ENCODE measurements around the gene LARP1. TPM values are rescaled to one million over a fixed set of nuclear protein-coding genes. Genes with fewer than 3 reads are reported as not detected.

LARP1 gene
- total RNA-seq, 1 donor from 2014 or later, result 249 TPM

DNA sequence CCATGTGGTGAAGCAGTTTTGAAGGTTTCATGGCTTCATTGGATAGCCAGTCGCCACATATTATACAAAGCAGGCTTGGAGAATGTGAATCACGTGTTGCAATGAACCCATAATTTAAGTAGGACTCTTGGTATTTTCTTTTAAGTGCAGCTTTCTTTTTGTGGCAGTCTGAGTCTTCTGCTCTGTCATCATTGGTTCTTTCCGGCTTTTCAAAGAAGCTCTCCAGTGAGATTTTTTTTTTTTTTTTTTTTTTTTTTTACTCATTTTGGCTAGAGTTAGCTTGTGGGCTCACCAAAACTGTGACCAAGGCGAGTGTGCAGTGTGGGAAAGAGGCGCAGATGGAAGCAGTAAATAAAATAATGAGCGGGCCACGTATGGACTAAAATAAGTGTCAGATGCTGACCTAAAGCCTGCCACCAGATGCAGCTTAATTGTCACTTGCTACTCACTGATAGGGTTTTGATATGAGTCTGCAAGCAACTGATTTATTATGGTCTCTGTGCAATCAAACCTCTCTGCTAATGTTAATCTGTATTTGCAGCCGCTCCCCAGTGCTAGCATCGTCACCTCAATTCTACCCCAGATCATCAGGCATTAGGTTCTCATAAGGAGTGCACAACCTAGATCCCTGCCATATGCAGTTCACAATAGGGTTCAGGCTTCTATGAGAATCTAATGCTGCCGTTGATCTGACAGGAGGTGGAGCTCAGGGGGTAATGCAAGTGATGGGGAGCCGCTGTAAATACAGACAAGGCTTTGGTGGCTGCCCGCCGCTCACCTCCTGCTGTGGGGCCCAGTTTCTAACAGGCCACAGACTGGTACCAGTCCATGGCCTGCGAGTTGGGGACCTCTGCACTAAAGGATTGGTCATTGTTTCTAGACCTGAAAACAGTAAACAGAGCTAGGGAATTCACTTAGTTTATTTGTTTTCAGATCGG lies 45.5 kb upstream of the LARP1 start:
- no peak for TF ChIP-seq CTCF (IDR thresholded peaks at IDR 0.05; ENCODE audit: unreplicated experiment)
- no peaks in the 10 kb centered on the region for H3K9me3 Mint-ChIP-seq
- H3K4me3 Mint-ChIP-seq, result no peak overlapping the region
- no peaks in the 10 kb centered on the region for H3K36me3 Mint-ChIP-seq
- no peak for DNase-seq (ENCODE audit: low spot score in 2 of 2, unreplicated experiment in 2 of 2)
- no peaks in the 10 kb centered on the region for H3K27me3 Mint-ChIP-seq (ENCODE audit: low read depth)
- peaks cover 22% of the 10 kb centered on the region for H3K4me1 Mint-ChIP-seq
- H3K27ac Mint-ChIP-seq, result no peak overlapping the region

DNA sequence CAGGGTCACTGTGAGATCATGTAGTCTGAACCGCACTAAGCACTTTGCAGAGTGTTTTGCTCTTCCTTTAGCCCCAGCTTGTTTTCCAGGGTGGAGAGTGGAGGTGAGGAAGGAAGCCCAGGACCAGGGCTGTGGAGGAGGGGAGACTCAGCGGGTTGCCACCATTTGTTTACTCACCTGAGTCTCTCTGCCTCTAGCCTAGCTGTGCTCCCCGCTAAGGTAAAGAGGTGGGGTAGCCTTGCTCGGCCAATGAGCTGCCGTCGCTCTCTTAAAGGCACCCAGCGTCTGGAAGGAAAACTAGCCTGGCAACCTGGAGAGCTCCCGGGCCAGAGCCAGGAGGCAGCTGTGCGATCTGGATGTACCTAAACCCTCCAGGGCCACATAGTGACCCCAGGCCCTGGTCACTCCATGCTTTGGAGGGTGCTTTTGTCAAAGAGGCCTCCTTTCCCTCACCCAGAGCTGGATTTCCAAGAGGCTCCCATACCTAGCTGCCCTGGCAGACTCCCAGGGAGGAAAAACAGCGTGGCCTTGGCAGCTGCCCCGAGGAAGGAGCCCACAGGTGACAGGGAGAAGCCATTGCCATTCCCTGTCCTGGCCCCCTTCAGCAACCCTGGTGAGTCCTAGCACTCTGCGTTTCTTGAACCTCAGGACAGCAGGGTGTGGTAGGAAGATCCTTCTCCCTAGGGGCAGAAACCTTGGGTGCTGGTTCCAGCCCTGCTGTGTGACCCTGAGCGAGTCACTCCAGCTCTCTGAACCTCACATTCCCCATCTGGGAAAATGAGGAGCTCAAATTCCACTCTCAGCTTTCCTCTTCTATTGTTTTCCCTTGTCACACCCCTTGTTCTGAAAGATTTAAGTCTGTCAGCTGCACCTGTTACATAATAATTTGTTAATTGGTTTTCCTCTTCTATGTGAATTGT lies 42.4 kb upstream of the LARP1 start:
- Mint-ChIP-seq H3K27me3 (ENCODE audit: low read depth) (no peaks in the 10 kb centered on the region), H3K4me3 (peak overlapping the region; percentile 36), H3K9me3 (no peaks in the 10 kb centered on the region), H3K36me3 (no peaks in the 10 kb centered on the region), H3K4me1 (peaks cover 22% of the 10 kb centered on the region), H3K27ac (no peak overlapping the region)
- DNase-seq (ENCODE audit: low spot score in 2 of 2, unreplicated experiment in 2 of 2), result no peak
- no peak for TF ChIP-seq CTCF (IDR thresholded peaks at IDR 0.05; ENCODE audit: unreplicated experiment)

GRCh38 chr5:154713615-154714125 lies 41.5 kb upstream of the LARP1 start:
- DNase-seq (ENCODE audit: low spot score in 2 of 2, unreplicated experiment in 2 of 2), result no peak
- H3K27me3 Mint-ChIP-seq (ENCODE audit: low read depth), result no peaks in the 10 kb centered on the region
- no peak overlapping the region for H3K4me3 Mint-ChIP-seq
- peak overlapping the region; percentile 31 for H3K27ac Mint-ChIP-seq
- H3K36me3 Mint-ChIP-seq, result no peaks in the 10 kb centered on the region
- peaks cover 22% of the 10 kb centered on the region for H3K4me1 Mint-ChIP-seq
- TF ChIP-seq CTCF (IDR thresholded peaks at IDR 0.05; ENCODE audit: unreplicated experiment), result no peak
- H3K9me3 Mint-ChIP-seq, result no peaks in the 10 kb centered on the region

DNA sequence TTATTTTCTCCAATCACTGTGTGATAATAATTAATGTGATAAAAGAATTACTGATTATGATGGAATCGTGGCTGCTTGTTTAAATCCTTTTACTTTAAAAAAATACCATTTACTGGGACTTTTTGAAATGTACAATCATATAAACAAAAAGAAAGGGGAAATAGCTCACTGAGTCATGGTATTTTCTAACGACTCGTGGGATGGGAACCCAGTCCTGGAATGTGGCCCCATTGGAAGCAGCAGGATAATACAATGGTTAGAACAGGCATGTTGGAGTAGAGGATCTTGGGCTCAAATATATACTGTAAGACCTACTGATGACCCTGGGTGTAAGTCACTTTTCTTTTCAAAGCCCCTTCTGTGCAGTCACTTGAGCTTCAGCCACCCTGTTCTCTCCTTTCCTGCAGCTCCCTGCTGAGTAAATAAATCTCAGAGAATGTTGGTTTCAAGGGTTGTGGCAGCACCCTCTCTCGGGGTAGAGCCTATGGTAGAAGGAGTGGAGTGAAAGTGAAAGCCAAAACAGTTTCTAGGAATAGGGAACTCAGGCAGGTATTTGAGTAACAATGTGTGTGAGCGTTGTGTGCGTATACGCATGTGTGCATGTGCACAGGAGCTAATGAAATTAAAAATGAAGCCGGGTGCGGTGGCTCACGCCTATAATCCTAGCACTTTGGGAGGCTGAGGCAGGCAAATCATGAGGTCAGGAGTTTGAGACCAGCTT lies 40.8 kb upstream of the LARP1 start:
- Mint-ChIP-seq H3K4me1 (peaks cover 22% of the 10 kb centered on the region), H3K27me3 (ENCODE audit: low read depth) (no peaks in the 10 kb centered on the region), H3K36me3 (no peaks in the 10 kb centered on the region), H3K9me3 (no peaks in the 10 kb centered on the region), H3K4me3 (no peak overlapping the region), H3K27ac (no peak overlapping the region)
- no peak for TF ChIP-seq CTCF (IDR thresholded peaks at IDR 0.05; ENCODE audit: unreplicated experiment)
- DNase-seq (ENCODE audit: low spot score in 2 of 2, unreplicated experiment in 2 of 2), result no peak

GRCh38 chr5:154721481-154722058 lies 33.6 kb upstream of the LARP1 start:
- peaks cover 7% of the 10 kb centered on the region for H3K4me1 Mint-ChIP-seq
- H3K27me3 Mint-ChIP-seq (ENCODE audit: low read depth), result no peaks in the 10 kb centered on the region
- no peak overlapping the region for H3K27ac Mint-ChIP-seq
- no peaks in the 10 kb centered on the region for H3K9me3 Mint-ChIP-seq
- no peak overlapping the region for H3K4me3 Mint-ChIP-seq
- DNase-seq (ENCODE audit: low spot score in 2 of 2, unreplicated experiment in 2 of 2), result no peak
- no peaks in the 10 kb centered on the region for H3K36me3 Mint-ChIP-seq
- TF ChIP-seq CTCF (IDR thresholded peaks at IDR 0.05; ENCODE audit: unreplicated experiment), result no peak

All from mesothelial cell of epicardium (in vitro differentiated cells).